ENCODE data around the gene STXBP6.

DNA sequence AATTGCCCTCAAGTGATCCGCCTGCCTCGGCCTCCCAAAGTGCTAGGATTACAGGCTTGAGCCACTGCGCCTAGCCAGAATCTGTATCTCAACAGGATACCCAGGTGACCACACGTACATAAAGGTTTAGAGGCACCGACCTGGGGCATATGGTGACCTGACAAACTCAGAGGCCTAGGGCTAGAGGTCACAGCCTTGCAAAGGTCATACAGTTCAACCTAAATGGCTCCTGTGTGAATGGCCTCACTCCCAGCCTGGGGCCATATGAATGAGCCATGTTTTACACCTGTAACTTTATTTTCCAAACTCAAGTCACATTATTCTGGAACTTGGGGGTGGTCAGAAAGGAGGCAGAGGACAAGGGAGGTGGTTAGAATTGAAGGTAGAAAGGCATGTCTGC, 10.0 kb downstream of the STXBP6 start:
- no peak for TF ChIP-seq GATAD2B (conservative IDR thresholded peaks at IDR 0.05; ENCODE audit: low read depth)
- TF ChIP-seq, protein P1, sequence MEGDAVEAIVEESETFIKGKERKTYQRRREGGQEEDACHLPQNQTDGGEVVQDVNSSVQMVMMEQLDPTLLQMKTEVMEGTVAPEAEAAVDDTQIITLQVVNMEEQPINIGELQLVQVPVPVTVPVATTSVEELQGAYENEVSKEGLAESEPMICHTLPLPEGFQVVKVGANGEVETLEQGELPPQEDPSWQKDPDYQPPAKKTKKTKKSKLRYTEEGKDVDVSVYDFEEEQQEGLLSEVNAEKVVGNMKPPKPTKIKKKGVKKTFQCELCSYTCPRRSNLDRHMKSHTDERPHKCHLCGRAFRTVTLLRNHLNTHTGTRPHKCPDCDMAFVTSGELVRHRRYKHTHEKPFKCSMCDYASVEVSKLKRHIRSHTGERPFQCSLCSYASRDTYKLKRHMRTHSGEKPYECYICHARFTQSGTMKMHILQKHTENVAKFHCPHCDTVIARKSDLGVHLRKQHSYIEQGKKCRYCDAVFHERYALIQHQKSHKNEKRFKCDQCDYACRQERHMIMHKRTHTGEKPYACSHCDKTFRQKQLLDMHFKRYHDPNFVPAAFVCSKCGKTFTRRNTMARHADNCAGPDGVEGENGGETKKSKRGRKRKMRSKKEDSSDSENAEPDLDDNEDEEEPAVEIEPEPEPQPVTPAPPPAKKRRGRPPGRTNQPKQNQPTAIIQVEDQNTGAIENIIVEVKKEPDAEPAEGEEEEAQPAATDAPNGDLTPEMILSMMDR (IDR thresholded peaks at IDR 0.05 in 2 of 3, conservative IDR thresholded peaks at IDR 0.05 in 1 of 3; ENCODE audit: control insufficient read depth in 2 of 3, extremely low read depth in 1 of 3, insufficient read depth in 1 of 3, low read depth in 3 of 3, low read length in 3 of 3), result no peak
